ENCODE data around the gene TRAPPC2L. TPM values are rescaled to one million over a fixed set of nuclear protein-coding genes. Genes with fewer than 3 reads are reported as not detected.

TRAPPC2L gene
- total and polyA plus RNA-seq, 2 experiments from 2014 or later = 30.9 to 114 TPM

DNA sequence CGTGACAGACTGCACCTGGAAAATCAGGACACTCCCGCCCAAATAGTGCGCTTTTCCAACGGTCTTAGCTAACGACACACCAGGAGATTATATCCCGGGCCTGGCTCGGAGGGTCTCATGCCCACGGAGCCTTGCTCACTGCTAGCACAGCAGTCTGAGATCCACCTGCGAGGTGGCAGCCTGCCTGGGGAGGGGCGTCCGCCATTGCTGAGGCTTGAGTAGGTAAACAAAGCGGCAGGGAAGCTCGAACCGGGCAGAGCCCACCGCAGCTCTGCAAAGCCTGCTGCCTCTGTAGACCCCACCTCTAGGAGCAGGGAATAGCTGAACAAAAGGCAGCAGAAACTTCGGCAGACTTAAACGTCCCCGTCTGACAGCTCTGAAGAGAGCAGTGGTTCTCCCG is 5.3 kb upstream of the TRAPPC2L start:
- H3K4me1 ChIP-seq (ENCODE audit: low read depth) = no peaks in the 10 kb centered on the region
- no peak for DNase-seq (ENCODE audit: low read depth in 1 of 2, low spot score in 1 of 2)

GRCh38 chr16:88853325-88853941 is 3.5 kb upstream of the TRAPPC2L start:
- DNase-seq (ENCODE audit: low read depth in 1 of 2, low spot score in 1 of 2) = no peak
- Histone ChIP-seq H3K4me3 (no peak overlapping the region), H3K9me3 (ENCODE audit: low read depth) (no peaks in the 10 kb centered on the region), H3K36me3 (no peaks in the 10 kb centered on the region), H3K27me3 (no peaks in the 10 kb centered on the region), H3K27ac (peak overlapping the region; percentile 48), H3K4me1 (ENCODE audit: low read depth) (no peaks in the 10 kb centered on the region)
- TF ChIP-seq, protein P1, sequence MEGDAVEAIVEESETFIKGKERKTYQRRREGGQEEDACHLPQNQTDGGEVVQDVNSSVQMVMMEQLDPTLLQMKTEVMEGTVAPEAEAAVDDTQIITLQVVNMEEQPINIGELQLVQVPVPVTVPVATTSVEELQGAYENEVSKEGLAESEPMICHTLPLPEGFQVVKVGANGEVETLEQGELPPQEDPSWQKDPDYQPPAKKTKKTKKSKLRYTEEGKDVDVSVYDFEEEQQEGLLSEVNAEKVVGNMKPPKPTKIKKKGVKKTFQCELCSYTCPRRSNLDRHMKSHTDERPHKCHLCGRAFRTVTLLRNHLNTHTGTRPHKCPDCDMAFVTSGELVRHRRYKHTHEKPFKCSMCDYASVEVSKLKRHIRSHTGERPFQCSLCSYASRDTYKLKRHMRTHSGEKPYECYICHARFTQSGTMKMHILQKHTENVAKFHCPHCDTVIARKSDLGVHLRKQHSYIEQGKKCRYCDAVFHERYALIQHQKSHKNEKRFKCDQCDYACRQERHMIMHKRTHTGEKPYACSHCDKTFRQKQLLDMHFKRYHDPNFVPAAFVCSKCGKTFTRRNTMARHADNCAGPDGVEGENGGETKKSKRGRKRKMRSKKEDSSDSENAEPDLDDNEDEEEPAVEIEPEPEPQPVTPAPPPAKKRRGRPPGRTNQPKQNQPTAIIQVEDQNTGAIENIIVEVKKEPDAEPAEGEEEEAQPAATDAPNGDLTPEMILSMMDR (IDR thresholded peaks at IDR 0.05; ENCODE audit: low read depth, low read length) = no peak

More for the DNA sequence above, 5.3 kb upstream of the TRAPPC2L start:
- no peak overlapping the region for H3K27ac ChIP-seq
- no peaks in the 10 kb centered on the region for H3K27me3 ChIP-seq
- H3K9me3 ChIP-seq (ENCODE audit: low read depth) = no peaks in the 10 kb centered on the region
- TF ChIP-seq, protein P1 (IDR thresholded peaks at IDR 0.05; ENCODE audit: low read depth, low read length) = no peak
- H3K4me3 ChIP-seq = no peak overlapping the region
- H3K36me3 ChIP-seq = no peaks in the 10 kb centered on the region

DNA sequence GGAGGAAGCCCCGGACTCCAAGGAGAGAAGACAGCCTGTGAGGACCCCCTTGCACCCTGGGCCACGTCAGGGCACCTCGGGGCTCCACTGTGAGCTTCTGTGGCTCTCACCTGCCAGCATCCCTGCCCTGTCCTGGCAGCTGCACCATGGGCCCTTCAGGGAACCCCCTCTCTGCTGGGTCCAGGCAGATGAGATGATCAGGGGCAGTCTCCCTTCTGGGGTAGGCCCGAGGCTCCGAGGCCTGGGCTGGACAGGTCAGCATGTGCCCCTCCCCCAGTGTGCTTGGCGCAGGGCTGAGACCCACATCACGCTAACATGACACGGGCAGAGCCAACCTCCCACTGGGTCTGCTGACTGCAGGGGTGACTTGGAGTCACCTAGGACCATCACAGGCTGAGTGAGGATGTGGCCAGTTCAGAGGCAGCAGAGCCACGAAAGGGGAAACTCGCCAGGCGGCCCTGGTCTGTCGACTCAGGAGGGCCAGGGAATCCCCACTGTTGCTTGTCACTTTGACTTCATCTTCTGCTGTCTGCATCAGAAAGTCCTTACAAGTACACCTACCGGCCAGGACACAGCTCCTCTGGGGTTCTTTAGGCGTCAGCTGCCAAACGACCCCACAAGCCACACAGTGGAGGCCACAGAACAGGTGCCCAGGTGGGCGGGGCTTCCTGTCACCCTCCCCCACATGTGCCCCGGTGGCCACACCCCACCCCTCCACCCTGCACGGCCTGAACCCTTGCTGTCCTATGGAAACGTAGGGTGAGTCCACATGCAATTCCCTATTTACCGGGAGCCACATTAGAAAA is 2.4 kb upstream of the TRAPPC2L start:
- Histone ChIP-seq H3K27ac (no peak overlapping the region), H3K4me1 (ENCODE audit: low read depth) (no peaks in the 10 kb centered on the region), H3K4me3 (no peak overlapping the region), H3K27me3 (no peaks in the 10 kb centered on the region), H3K9me3 (ENCODE audit: low read depth) (no peaks in the 10 kb centered on the region), H3K36me3 (peaks cover 2% of the 10 kb centered on the region)
- DNase-seq (ENCODE audit: low read depth in 1 of 2, low spot score in 1 of 2) = no peak
- TF ChIP-seq, protein P1 (IDR thresholded peaks at IDR 0.05; ENCODE audit: low read depth, low read length) = no peak

GRCh38 chr16:88855176-88855575 is 1.8 kb upstream of the TRAPPC2L start:
- TF ChIP-seq, protein P1 (IDR thresholded peaks at IDR 0.05; ENCODE audit: low read depth, low read length) = no peak
- H3K27me3 ChIP-seq = no peaks in the 10 kb centered on the region
- no peaks in the 10 kb centered on the region for H3K4me1 ChIP-seq (ENCODE audit: low read depth)
- no peaks in the 10 kb centered on the region for H3K9me3 ChIP-seq (ENCODE audit: low read depth)
- H3K36me3 ChIP-seq = peaks cover 4% of the 10 kb centered on the region
- no peak for DNase-seq (ENCODE audit: low read depth in 1 of 2, low spot score in 1 of 2)
- H3K4me3 ChIP-seq = no peak overlapping the region
- H3K27ac ChIP-seq = no peak overlapping the region

DNA sequence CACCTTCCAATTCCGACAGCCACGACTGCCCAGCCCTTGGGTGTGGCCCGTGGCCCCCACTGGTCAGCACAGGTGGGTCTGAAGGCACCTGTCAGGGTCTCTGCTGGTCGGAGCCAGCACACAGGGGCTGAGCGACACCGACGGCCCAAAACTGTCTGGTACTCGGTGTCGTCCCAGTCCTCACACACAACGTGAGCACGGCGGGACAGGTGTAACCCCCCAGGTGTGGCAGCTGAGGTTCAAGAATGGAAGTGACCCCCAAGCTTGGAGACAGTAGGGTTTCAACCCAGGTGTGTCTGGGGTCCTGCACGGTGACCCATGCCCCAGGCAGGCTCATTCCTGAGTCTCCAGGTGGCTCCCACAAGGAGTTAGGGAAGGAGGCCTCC is 1.2 kb upstream of the TRAPPC2L start:
- peaks cover 4% of the 10 kb centered on the region for H3K36me3 ChIP-seq
- DNase-seq (ENCODE audit: low read depth in 1 of 2, low spot score in 1 of 2) = no peak
- TF ChIP-seq, protein P1 (IDR thresholded peaks at IDR 0.05; ENCODE audit: low read depth, low read length) = no peak
- H3K27ac ChIP-seq = no peak overlapping the region
- H3K27me3 ChIP-seq = no peaks in the 10 kb centered on the region
- H3K4me1 ChIP-seq (ENCODE audit: low read depth) = no peaks in the 10 kb centered on the region
- H3K4me3 ChIP-seq = peak overlapping the region; percentile 75
- H3K9me3 ChIP-seq (ENCODE audit: low read depth) = no peaks in the 10 kb centered on the region
